Bronchial epithelial cell (primary cell): ENCODE measurements around the gene ATRN. TPM values are rescaled to one million over a fixed set of nuclear protein-coding genes. Genes with fewer than 3 reads are reported as not detected.
A peak's percentile ranks its signal among the peaks of the same experiment; 100 is the strongest.

ENCODE experiments used
- DNase-seq: peaks from one replicate; pipeline ENCODE4 v3.0.0-alpha.2; 2010; ENCODE audit warnings: low read depth
- FAIRE-seq: peaks from 2 replicates; lab custom pipeline; 2011; peaks lifted over from hg19 to GRCh38; lab: Jason Lieb, UNC
- H3K27me3 ChIP-seq: 2 replicates; pipeline ENCODE4 v1.5.1; 2011; ENCODE audit warnings: low read length; ENCODE audit not compliant: control insufficient read depth, insufficient read depth
- H3K36me3 ChIP-seq: 2 replicates; pipeline ENCODE4 v1.5.1; 2011; ENCODE audit warnings: low read length; ENCODE audit not compliant: control insufficient read depth, insufficient read depth
- H3K4me3 ChIP-seq: 2 replicates; pipeline ENCODE4 v1.5.1; 2011; ENCODE audit warnings: mild to moderate bottlenecking, low read depth, low read length, control low read depth
- total RNA-seq: library from RNA; depleted of rRNA; stranded (reverse); fragments of >200 nt; gene quantifications from 2 replicates; pipeline ENCODE4 v1.2.1, GENCODE V29; 2014
- TF ChIP-seq, protein P1 (sequence below): IDR thresholded peaks from 2 replicates; pipeline ENCODE4 v1.5.1; 2011; ENCODE audit warnings: mild to moderate bottlenecking, moderate library complexity, low read length, control low read depth, inconsistent platforms; ENCODE audit not compliant: insufficient read depth, severe bottlenecking

Gene ATRN
- total RNA-seq, 1 donor from 2014 or later: 50.0 TPM

DNA sequence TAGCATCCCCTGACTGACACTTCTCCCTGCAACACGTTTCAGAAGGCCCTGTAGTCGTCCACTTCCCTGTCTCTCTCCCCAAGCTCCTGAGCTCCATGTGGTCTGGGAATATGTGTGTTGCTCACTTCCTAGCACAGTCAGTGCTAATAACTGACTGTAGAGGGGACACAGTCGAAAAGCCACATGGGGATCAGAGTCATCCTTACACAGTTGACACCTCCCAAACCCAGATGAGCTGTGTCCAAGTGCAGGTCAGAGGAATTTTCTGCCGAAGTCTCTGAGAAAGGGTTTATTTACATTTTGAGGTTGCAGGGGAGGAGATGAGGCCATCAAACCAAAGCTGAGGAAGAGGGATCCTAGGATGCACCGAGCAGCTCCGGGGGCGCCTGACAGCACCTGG, 214.5 kb downstream of the ATRN start:
- TF ChIP-seq, protein P1, sequence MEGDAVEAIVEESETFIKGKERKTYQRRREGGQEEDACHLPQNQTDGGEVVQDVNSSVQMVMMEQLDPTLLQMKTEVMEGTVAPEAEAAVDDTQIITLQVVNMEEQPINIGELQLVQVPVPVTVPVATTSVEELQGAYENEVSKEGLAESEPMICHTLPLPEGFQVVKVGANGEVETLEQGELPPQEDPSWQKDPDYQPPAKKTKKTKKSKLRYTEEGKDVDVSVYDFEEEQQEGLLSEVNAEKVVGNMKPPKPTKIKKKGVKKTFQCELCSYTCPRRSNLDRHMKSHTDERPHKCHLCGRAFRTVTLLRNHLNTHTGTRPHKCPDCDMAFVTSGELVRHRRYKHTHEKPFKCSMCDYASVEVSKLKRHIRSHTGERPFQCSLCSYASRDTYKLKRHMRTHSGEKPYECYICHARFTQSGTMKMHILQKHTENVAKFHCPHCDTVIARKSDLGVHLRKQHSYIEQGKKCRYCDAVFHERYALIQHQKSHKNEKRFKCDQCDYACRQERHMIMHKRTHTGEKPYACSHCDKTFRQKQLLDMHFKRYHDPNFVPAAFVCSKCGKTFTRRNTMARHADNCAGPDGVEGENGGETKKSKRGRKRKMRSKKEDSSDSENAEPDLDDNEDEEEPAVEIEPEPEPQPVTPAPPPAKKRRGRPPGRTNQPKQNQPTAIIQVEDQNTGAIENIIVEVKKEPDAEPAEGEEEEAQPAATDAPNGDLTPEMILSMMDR: no peak
- DNase-seq (no peak), FAIRE-seq (no peak)
- Histone ChIP-seq H3K27me3 (peaks cover 20% of the 10 kb centered on the region), H3K4me3 (no peak overlapping the region), H3K36me3 (no peaks in the 10 kb centered on the region)

GRCh38 chr20:3686421-3686820, 215.6 kb downstream of the ATRN start:
- peaks cover 11% of the 10 kb centered on the region for H3K27me3 ChIP-seq
- DNase-seq (no peak), FAIRE-seq (no peak)
- H3K36me3 ChIP-seq: no peaks in the 10 kb centered on the region
- TF ChIP-seq, protein P1: no peak
- no peak overlapping the region for H3K4me3 ChIP-seq

DNA sequence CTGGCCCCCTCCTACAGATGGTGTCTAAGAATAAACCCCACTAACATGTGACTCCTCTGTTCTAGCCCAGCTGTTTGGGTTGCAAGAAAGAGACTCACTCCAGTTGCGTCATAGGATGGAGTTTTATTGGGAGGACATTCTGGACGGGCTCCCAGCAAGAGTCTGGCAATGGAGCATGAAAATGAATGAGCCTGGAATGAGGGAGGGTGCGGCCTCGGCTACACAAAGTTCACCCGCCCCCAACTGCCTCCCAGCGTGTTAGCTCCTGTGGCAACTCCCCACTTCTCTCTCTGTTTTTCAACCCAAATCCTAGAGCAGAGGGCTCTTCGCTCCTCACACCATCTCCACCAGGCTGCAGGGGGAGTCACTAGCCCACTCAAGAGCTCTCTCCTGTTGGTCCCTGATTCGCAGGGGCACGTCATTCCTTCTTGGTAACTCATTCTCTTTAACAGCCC, 216.1 kb downstream of the ATRN start:
- H3K36me3 ChIP-seq: no peaks in the 10 kb centered on the region
- H3K4me3 ChIP-seq: no peak overlapping the region
- DNase-seq (peak; percentile 7), FAIRE-seq (peak; percentile 66)
- peaks cover 9% of the 10 kb centered on the region for H3K27me3 ChIP-seq
- TF ChIP-seq, protein P1: no peak

DNA sequence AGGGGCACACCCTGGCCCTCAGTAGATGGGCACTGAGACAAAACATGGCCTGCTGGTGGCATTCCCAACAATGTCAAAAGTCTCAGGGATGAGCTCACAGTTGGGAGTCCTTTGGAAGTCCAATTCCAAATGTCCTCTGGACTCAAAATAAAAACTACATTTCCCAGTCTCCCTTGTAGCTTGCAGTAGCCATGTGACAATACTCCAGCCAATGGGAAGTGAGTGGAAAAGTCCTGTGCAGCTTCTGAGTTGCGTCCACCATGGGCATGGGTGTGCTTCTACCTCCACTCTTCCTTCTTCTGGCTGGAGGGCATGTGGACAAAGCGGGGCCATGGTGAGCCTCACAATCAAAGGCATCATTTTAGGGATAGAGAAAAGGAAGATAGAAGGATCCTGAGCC, 216.8 kb downstream of the ATRN start:
- TF ChIP-seq, protein P1: no peak
- no peaks in the 10 kb centered on the region for H3K36me3 ChIP-seq
- no peak overlapping the region for H3K4me3 ChIP-seq
- DNase-seq (peak; percentile 45), FAIRE-seq (no peak)
- peaks cover 4% of the 10 kb centered on the region for H3K27me3 ChIP-seq

- Histone ChIP-seq H3K27me3 (peaks cover 4% of the 10 kb centered on the region), H3K4me3 (no peak overlapping the region), H3K36me3 (no peaks in the 10 kb centered on the region)
- DNase-seq (no peak), FAIRE-seq (no peak)
- TF ChIP-seq, protein P1: no peak
Measured at GRCh38 chr20:3689978-3690377, 219.2 kb downstream of the ATRN start.

DNA sequence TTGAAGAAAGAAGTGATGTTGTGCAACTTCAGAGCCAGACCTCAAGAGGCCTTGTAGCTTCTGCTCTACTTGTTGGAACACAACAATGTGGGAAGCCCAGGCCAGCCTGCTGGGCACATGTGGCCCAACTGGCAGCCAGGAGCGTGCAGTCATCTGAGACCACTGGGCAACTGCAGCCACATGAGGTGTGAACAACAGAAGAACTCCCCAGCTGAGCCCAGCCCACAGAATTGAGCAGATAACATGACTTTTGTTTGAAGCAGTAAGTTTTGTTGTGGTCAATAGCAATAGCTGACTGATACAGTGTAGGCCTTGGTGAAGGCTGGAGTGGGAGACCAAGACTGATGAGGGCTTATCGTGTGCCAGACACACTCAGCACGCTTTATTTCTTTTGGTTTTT, 219.6 kb downstream of the ATRN start:
- FAIRE-seq (no peak), DNase-seq (no peak)
- TF ChIP-seq, protein P1: no peak
- Histone ChIP-seq H3K36me3 (no peaks in the 10 kb centered on the region), H3K4me3 (no peak overlapping the region), H3K27me3 (peaks cover 3% of the 10 kb centered on the region)
